Right atrium auricular region (tissue), 2 donors: ENCODE results near the gene DNAH2. TPM values are rescaled to one million over a fixed set of nuclear protein-coding genes. Genes with fewer than 3 reads are reported as not detected.

Experiments
- DNase-seq: peaks from one replicate; pipeline ENCODE4 v3.0.0-alpha.2; 2019; ENCODE audit warnings: low spot score
- H3K27ac ChIP-seq, 2 donors: fragments of 200-600 bp; sonication (generic); 1 replicate in 1 of 2; 2 replicates in 1 of 2; pipeline ENCODE4 v1.5.1; 2016 to 2019
- H3K27me3 ChIP-seq, 2 donors: fragments of 200-600 bp; sonication (generic); one replicate each; pipeline versions ENCODE4 v1.5.1 to v1.6.0; 2017 to 2019
- H3K36me3 ChIP-seq: fragments of 200-600 bp; sonication (generic); one replicate; pipeline ENCODE4 v1.5.1; 2016
- H3K4me1 ChIP-seq, 2 donors: fragments of 200-600 bp; sonication (generic); one replicate each; pipeline versions ENCODE4 v1.5.1 to v1.6.0; 2017 to 2019
- H3K4me3 ChIP-seq, 2 donors: fragments of 200-600 bp; sonication (generic); 1 replicate in 1 of 2; 2 replicates in 1 of 2; pipeline ENCODE4 v1.5.1; 2017 to 2019; ENCODE audit warnings: mild to moderate bottlenecking in 1 of 2, moderate library complexity in 1 of 2
- H3K9me3 ChIP-seq, 2 donors: fragments of 200-600 bp; sonication (generic); one replicate each; pipeline ENCODE4 v1.5.1; 2019
- CTCF ChIP-seq, 2 donors: fragments of 200-600 bp; sonication (generic); IDR thresholded peaks; one replicate each; pipeline ENCODE4 v1.5.1; 2019; ENCODE audit warnings: antibody characterized with exemption in 2 of 2
- total RNA-seq, 2 donors: library from RNA; depleted of rRNA; stranded (reverse); fragments of >200 nt; gene quantifications; one replicate each; pipeline ENCODE4 v1.1.0, GENCODE V29; 2016

The DNAH2 gene
- total RNA-seq, 2 donors from 2014 or later, result 0.08 TPM; not detected in 1

GRCh38 chr17:7816926-7817642 lies 99.5 kb downstream of the DNAH2 start:
- TF ChIP-seq CTCF (IDR thresholded peaks at IDR 0.05), result no peak
- DNase-seq, result no peak
- no peak overlapping the region for H3K4me3 ChIP-seq
- H3K27me3 ChIP-seq, result no peaks in the 10 kb centered on the region
- no peaks in the 10 kb centered on the region for H3K36me3 ChIP-seq
- H3K4me1 ChIP-seq, result no peaks in the 10 kb centered on the region
- no peak overlapping the region for H3K27ac ChIP-seq
- H3K9me3 ChIP-seq, result no peaks in the 10 kb centered on the region

GRCh38 chr17:7817643-7817964 lies 100.1 kb downstream of the DNAH2 start:
- Histone ChIP-seq H3K4me1 (no peaks in the 10 kb centered on the region), H3K36me3 (no peaks in the 10 kb centered on the region), H3K4me3 (no peak overlapping the region), H3K27ac (no peak overlapping the region), H3K9me3 (no peaks in the 10 kb centered on the region), H3K27me3 (no peaks in the 10 kb centered on the region)
- TF ChIP-seq CTCF (IDR thresholded peaks at IDR 0.05), result no peak
- DNase-seq, result no peak

DNA sequence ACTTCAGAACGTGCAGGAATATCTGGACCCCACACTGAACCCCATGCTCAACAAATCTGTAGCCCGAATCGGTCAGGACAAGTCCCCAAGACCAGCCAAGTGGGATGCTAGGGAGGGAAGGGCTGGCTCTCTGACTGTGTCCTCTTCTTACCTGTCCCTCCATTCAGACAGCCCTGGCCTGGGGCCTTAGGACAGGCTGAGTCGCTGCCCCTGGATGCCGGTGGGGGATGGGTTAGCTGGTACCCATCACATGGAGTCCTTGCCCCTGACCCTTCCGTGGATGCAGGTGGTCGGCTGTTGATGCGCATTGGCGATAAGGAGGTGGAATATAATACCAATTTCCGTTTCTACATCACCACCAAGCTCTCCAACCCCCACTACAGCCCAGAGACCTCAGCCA lies 100.5 kb downstream of the DNAH2 start:
- Histone ChIP-seq H3K36me3 (no peaks in the 10 kb centered on the region), H3K4me3 (no peak overlapping the region), H3K9me3 (no peaks in the 10 kb centered on the region), H3K27me3 (no peaks in the 10 kb centered on the region), H3K27ac (no peak overlapping the region), H3K4me1 (no peaks in the 10 kb centered on the region)
- DNase-seq, result no peak
- no peak for TF ChIP-seq CTCF (IDR thresholded peaks at IDR 0.05)

DNA sequence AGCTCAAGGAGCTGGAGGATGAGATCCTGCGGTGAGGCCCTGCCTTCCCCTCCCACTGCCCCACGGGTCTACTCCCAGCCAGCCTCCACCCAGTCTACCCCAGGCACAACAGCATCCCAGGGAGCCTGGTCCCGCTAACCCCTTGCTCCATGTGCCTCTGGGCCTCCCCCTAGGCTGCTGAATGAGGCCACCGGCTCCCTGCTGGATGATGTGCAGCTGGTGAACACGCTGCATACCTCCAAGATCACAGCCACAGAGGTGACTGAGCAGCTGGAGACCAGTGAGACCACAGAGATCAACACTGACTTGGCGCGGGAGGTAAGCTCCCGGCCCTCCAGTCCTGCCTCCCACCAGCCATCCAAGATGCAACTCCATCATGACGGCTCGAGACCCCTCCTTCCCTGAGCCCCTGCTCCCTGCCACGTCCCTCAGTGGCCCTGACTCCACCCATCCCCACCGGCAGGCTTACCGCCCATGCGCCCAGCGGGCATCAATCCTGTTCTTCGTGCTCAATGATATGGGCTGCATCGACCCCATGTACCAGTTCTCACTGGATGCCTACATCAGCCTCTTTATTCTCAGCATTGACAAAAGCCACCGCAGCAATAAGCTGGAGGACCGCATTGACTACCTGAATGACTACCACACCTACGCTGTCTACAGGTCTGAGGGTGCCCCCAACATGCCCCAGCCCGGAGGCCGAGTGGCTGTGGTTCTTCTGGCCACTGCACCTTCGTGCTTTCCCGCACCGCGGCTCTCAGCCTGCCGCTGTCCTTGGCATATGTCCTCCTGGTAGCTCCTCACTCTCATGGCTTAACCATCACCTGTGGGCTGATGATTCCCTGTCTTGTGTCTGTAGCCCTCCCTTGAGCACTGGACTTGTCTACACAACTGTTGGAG lies 101.5 kb downstream of the DNAH2 start:
- no peak for TF ChIP-seq CTCF (IDR thresholded peaks at IDR 0.05)
- H3K36me3 ChIP-seq, result no peaks in the 10 kb centered on the region
- no peak overlapping the region for H3K4me3 ChIP-seq
- no peak overlapping the region for H3K27ac ChIP-seq
- H3K4me1 ChIP-seq, result no peaks in the 10 kb centered on the region
- H3K27me3 ChIP-seq, result no peaks in the 10 kb centered on the region
- no peaks in the 10 kb centered on the region for H3K9me3 ChIP-seq
- no peak for DNase-seq

- Histone ChIP-seq H3K4me3 (no peak overlapping the region), H3K27ac (no peak overlapping the region), H3K9me3 (no peaks in the 10 kb centered on the region), H3K4me1 (no peaks in the 10 kb centered on the region), H3K27me3 (no peaks in the 10 kb centered on the region), H3K36me3 (no peaks in the 10 kb centered on the region)
- DNase-seq, result no peak
- no peak for TF ChIP-seq CTCF (IDR thresholded peaks at IDR 0.05)
Measured at GRCh38 chr17:7820231-7820630, 102.7 kb downstream of the DNAH2 start.
